ENCODE data around the gene CCDC57. TPM values are rescaled to one million over a fixed set of nuclear protein-coding genes. Genes with fewer than 3 reads are reported as not detected.

The CCDC57 gene
- total and polyA plus RNA-seq, 2 of the 8 experiments (the other 6 are each of a cell fraction or from before 2014, with no cell fraction given) = 8.4 to 12.9 TPM

DNA sequence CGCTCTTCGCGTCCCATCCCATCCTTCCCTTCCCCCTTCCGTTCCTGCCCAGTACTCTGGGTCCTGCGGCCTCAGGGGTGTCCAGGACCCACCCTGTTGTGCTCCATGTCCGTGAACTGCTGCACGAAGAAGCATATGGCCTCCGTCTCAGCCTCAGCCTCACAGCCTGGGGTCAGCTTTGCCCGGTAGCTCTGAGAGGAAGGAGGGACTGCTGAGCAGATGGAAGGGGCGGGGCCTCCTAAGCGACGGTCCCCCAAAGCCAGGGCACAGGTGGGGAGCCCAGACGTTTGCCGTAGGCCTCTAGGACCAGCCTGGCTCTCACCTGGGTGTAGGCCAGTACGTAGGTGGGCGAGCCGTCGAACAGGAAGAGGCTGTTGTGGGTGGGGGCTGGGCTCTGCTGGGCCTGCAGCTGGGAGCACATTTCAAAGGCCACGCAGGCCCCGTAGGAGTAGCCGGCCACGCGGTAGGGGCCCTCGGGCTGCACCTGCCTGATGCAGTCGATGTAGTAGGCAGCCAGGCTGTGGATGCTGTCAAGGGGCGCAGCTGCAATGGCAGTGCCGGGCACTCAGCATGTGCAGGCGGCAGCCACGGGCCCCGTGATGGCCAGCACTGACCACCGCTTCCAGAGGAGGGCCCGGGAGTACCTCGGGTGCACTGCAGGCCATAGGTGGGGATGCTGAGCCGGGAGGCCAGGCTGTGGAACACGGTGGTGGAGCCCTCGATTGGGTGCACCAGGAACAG lies 132.4 kb downstream of the CCDC57 start (continued):
- TF ChIP-seq, protein P1, sequence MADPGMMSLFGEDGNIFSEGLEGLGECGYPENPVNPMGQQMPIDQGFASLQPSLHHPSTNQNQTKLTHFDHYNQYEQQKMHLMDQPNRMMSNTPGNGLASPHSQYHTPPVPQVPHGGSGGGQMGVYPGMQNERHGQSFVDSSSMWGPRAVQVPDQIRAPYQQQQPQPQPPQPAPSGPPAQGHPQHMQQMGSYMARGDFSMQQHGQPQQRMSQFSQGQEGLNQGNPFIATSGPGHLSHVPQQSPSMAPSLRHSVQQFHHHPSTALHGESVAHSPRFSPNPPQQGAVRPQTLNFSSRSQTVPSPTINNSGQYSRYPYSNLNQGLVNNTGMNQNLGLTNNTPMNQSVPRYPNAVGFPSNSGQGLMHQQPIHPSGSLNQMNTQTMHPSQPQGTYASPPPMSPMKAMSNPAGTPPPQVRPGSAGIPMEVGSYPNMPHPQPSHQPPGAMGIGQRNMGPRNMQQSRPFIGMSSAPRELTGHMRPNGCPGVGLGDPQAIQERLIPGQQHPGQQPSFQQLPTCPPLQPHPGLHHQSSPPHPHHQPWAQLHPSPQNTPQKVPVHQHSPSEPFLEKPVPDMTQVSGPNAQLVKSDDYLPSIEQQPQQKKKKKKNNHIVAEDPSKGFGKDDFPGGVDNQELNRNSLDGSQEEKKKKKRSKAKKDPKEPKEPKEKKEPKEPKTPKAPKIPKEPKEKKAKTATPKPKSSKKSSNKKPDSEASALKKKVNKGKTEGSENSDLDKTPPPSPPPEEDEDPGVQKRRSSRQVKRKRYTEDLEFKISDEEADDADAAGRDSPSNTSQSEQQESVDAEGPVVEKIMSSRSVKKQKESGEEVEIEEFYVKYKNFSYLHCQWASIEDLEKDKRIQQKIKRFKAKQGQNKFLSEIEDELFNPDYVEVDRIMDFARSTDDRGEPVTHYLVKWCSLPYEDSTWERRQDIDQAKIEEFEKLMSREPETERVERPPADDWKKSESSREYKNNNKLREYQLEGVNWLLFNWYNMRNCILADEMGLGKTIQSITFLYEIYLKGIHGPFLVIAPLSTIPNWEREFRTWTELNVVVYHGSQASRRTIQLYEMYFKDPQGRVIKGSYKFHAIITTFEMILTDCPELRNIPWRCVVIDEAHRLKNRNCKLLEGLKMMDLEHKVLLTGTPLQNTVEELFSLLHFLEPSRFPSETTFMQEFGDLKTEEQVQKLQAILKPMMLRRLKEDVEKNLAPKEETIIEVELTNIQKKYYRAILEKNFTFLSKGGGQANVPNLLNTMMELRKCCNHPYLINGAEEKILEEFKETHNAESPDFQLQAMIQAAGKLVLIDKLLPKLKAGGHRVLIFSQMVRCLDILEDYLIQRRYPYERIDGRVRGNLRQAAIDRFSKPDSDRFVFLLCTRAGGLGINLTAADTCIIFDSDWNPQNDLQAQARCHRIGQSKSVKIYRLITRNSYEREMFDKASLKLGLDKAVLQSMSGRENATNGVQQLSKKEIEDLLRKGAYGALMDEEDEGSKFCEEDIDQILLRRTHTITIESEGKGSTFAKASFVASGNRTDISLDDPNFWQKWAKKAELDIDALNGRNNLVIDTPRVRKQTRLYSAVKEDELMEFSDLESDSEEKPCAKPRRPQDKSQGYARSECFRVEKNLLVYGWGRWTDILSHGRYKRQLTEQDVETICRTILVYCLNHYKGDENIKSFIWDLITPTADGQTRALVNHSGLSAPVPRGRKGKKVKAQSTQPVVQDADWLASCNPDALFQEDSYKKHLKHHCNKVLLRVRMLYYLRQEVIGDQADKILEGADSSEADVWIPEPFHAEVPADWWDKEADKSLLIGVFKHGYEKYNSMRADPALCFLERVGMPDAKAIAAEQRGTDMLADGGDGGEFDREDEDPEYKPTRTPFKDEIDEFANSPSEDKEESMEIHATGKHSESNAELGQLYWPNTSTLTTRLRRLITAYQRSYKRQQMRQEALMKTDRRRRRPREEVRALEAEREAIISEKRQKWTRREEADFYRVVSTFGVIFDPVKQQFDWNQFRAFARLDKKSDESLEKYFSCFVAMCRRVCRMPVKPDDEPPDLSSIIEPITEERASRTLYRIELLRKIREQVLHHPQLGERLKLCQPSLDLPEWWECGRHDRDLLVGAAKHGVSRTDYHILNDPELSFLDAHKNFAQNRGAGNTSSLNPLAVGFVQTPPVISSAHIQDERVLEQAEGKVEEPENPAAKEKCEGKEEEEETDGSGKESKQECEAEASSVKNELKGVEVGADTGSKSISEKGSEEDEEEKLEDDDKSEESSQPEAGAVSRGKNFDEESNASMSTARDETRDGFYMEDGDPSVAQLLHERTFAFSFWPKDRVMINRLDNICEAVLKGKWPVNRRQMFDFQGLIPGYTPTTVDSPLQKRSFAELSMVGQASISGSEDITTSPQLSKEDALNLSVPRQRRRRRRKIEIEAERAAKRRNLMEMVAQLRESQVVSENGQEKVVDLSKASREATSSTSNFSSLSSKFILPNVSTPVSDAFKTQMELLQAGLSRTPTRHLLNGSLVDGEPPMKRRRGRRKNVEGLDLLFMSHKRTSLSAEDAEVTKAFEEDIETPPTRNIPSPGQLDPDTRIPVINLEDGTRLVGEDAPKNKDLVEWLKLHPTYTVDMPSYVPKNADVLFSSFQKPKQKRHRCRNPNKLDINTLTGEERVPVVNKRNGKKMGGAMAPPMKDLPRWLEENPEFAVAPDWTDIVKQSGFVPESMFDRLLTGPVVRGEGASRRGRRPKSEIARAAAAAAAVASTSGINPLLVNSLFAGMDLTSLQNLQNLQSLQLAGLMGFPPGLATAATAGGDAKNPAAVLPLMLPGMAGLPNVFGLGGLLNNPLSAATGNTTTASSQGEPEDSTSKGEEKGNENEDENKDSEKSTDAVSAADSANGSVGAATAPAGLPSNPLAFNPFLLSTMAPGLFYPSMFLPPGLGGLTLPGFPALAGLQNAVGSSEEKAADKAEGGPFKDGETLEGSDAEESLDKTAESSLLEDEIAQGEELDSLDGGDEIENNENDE (IDR thresholded peaks at IDR 0.05; ENCODE audit: insufficient replicate concordance, low read length) = no peak
- TF ChIP-seq, protein P2, sequence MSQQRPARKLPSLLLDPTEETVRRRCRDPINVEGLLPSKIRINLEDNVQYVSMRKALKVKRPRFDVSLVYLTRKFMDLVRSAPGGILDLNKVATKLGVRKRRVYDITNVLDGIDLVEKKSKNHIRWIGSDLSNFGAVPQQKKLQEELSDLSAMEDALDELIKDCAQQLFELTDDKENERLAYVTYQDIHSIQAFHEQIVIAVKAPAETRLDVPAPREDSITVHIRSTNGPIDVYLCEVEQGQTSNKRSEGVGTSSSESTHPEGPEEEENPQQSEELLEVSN (IDR thresholded peaks at IDR 0.05) = no peak
- TF ChIP-seq FOSL1 (IDR thresholded peaks at IDR 0.05; ENCODE audit: insufficient read depth, low read depth, low read length) (no peak), SRF (IDR thresholded peaks at IDR 0.05; ENCODE audit: low read depth, low read length) (no peak), EZH2 (IDR thresholded peaks at IDR 0.05; ENCODE audit: low read depth, low read length, severe bottlenecking) (no peak), SIRT6 (IDR thresholded peaks at IDR 0.05; ENCODE audit: low read length) (no peak), KDM4A (IDR thresholded peaks at IDR 0.05; ENCODE audit: low read depth, low read length, severe bottlenecking) (no peak), JUN (IDR thresholded peaks at IDR 0.05; ENCODE audit: low read depth, low read length) (no peak), RXRA (IDR thresholded peaks at IDR 0.05; ENCODE audit: insufficient read depth, low read depth, low read length) (no peak)
